GM18861 (cell line): ENCODE data around the gene DLX3.

Source experiments
- ATAC-seq: cut with Tn5 transposase; IDR thresholded peaks from one replicate; pipeline ENCODE4 v1.9.1; 2021; ENCODE audit not compliant: unreplicated experiment

Gene DLX3

DNA sequence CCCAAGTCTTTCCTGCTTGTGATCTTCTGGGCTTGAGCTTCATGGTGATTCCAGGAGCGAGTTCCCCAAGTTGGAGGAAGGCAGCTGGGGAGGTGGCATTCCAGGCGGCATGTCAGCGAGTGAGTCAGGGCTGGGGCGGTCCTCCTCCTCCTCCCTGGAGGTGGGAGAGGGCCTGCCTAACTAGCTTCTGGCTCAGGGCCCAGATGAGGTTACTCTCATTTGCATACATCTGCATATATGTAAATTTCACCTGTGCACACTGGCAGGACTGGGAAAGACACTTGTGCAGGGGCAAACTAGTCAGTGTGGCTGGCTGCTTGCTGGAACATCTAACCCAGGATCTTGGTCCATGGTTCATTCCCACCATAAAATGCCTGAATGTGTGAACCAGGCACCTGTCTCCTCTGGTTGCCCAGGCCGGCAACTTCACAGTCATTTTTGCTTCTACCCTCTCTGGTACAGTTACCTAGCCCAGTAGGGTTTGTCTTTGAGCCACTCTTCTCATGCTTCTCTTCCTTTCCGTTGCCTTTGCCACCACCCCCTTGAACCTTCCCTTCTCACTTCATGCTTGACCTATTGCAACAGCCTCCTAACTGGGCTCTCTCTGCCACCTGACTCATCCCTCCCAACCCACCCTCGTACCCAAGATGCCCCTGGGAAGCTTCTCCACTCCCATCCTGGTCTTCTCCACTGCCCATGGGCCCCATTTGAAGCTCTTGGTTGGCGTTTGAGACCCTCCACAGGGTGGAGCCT, 35.7 kb downstream of the DLX3 start:
- ATAC-seq: no peak

GRCh38 chr17:49958723-49959122, 36.3 kb downstream of the DLX3 start:
- ATAC-seq: no peak

DNA sequence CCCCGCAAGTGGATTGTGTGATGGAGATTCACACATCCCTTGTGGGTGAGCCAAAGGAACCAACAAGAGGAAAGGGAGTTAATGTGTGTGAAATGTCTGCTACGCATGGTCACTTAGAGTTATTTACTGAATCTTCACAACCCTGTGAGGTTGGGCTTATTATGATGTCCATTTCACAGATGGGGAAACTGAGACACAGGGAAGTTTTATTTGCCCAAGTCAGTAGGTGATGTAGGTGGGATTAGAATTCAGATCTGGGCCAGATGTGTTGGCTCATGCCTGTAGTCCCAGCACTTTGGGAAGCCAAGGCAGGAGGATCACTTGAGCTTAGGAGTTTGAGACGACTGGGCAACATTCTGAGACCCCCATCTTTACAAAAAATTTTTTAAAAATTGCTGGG, 37.7 kb downstream of the DLX3 start:
- no peak for ATAC-seq

GRCh38 chr17:49956780-49957179, 38.2 kb downstream of the DLX3 start:
- ATAC-seq: no peak

- no peak for ATAC-seq
Observed at GRCh38 chr17:49955157-49955556, 39.9 kb downstream of the DLX3 start.

DNA sequence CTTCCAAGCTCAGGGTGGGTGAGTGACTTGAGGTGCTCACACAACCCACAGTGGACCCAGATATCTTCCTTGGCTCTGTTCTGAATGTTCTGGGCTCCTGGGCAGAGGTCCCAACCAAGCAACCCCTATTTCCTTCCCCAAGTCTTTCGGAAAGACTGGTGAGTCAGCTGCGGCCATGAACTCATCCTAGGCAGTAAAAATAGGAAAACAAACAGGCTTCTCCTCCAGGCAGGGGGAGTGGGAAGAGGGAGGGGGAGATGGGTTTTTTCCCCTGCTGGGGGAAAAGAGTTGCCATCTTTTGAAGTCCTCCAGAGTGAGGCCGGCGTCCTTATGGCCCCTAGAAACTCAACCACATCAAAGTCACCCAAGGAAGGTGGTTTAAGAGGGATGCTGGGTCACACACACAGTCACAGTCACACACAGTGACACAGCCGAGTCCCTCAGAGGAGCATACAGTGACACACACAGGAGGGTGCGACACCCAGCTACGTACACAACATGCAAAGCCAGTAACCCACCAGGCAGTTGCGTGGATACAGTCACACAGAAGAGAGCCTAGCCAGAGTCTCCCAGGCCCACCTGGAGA, 42.0 kb downstream of the DLX3 start:
- no peak for ATAC-seq

- ATAC-seq: no peak
Observed at GRCh38 chr17:49952209-49952911, 42.7 kb downstream of the DLX3 start.

DNA sequence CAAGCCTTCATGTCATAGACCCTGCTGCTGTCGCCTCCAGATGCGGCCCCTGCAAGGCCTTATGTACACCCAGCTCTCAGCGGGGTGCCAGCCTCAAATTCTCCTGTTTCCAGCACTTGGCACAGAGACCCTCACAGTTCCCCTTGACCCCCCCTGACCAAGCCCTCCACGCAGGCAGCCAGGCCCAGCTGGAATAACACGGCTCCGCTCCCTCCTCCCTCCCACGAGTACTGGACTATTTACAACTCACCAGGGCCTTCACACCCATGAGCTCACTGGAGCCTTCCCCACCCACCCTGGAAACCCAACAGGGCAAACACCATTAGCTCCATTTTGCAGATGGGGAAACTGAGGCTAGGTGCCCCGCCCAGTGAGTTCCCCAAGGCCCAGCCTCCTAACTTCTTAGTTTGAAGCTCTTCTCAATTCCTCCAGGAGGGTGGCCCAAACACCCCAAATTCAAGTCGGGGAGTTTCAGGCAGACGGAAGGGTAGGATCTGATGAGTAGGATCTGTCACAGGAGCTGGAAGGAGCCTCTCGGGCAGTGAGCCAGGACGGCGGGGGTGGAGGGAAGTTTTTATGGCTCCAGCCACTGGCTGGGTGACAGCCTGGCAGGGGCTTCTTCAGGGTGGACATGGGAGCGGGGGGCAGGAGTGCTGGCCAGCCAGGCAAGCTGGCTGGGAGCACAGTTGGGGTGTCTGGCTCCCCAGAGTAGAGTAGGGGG, 43.5 kb downstream of the DLX3 start:
- no peak for ATAC-seq

DNA sequence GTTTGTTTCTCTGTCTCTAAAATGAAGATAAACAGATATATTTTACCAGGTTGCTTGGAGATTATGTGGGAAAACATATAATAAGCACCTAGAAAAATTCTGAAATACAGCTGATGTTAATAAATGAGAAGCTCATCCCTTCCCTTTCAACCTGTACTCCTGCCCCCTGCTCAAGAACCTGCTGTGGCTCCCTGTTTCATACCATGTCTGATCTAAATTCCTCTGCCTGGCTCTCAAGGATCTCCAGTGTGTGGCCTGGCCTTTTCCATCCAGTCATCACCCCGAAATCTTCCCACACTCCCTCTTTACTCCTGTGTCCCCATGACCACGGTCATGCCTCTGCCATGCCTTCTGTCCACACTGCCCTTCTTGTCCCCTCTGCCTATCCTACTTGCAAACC, 45.4 kb downstream of the DLX3 start:
- ATAC-seq: no peak

- ATAC-seq: no peak
Observed at GRCh38 chr17:49946964-49947584, 48.0 kb downstream of the DLX3 start.

DNA sequence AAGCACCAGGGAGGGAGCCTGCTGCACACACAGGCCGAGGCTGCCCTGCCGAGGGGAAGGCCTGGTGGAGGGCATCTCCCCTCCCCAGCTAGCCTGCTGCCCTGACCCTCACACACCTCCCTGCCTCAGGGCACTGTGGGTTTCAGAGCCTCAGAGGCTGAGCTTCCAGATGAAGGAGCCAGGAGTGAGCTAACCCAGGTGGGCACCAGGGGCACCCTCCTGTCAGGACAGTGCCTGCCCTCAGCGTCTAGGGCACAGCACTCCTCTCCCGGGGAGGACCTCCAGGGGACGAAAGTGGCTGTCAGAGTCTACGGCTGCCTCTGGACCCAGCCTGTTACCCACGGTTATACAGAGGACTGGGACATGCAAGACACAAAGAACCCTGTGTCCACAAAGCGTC, 48.8 kb downstream of the DLX3 start:
- no peak for ATAC-seq

DNA sequence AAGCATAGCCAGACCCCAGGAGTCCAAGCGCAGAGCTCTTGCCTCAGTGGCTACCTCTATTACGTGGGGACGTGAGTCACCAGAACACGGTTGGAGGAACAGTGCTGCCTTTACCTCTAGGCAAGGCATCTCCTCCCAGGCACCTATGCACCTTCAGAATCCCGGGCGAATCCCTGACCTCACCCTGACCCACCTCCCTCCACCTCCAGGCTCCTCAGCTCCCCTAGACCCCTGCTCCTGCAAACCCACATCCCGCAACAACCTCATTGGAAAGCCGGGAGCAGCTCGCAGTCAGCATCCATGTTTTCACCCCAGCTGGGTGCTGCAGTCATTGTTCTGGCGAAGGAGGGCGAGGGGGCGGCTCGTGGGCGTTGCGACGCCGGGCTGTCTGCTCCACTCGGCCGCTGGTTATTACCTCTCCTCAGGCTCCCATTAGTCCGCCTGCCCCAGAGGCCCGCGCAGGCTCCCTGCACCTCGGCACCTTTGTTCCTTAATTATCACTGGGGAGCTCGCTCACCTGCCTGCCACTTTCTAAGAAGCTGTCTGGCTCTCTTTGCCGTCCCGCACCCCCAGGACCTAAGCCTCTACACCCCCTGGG, 50.7 kb downstream of the DLX3 start:
- no peak for ATAC-seq

DNA sequence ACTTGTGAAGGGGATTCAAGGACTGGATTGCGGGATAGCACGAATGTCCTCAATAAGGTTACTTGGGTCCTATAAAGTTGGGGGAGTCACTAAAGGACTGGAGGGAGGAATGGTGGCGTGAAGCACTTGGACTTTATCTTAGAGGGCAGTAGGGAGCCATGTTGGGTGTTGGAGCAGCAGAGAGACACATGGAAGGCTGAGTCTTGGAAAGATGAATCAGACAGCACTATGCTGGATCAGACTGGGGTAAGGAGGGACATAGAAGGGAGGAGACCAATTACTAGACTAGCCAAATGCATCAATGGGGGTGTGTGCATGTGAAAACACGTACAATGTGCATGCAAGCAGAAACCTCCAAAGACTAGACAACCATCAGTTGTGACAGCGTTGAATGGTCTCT, 52.1 kb downstream of the DLX3 start:
- ATAC-seq: no peak

- no peak for ATAC-seq
Observed at GRCh38 chr17:49941427-49941826, 53.6 kb downstream of the DLX3 start.
